ENCODE results near the gene ITCH.

- TF ChIP-seq EP300 (IDR thresholded peaks at IDR 0.05), result no peak
- TF ChIP-seq POLR2A (IDR thresholded peaks at IDR 0.05), result no peak
- TF ChIP-seq POLR2AphosphoS5 (IDR thresholded peaks at IDR 0.05), result no peak
Observed at GRCh38 chr20:34458631-34459030, 95.6 kb downstream of the ITCH start.
